Activated T-cell treated with anti-CD3 and anti-CD28 coated beads, Interleukin-2, amount 50 U/mL, for 48 hours (primary cell): Measurements from ENCODE around the gene IL9.
A peak's percentile ranks its signal among the peaks of the same experiment; 100 is the strongest.

Source experiments
- DNase-seq, 2 experiments: peaks; one replicate each; pipeline ENCODE4 v3.0.0-alpha.2; 2020

The IL9 gene

DNA sequence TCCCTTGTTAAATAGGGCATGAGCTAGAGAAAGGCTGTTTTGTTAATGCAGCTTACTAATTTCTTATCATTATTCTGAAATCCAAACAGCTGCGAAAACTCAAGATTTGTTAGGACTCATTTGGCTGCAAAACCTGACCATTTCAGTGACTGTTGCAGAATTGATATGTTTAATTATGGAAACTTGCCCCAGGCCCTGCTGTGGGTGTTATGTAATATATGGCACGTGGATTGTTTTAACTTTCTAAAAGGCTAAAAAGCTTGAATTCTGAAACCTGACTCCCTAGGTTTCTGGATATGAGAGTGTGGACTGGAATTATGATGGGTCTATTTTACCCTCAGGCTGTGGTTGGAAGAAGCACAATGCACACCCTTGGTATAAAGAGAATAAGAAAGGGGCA is 4.4 kb downstream of the IL9 start:
- DNase-seq = no peak

DNA sequence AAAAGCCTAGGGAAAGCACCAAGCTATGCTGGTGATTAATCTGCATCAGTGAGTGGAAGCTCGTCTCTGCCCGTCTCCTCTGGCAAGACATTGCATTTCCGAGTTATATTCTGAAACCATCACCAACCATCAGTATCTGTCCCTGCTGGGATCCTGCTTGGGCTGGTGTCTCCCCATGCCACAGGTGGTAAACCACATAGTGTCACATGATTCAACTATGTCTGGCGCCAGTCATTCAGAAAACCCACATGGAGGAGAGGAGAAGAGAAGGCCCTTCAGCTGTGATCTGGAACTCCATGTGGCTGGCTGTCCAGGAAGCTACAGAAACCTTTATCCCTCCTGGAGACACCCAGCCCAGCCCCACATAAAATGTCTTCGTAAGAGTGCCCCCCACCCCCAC is 4.8 kb downstream of the IL9 start:
- peak; percentile 67 to 72 for DNase-seq

DNA sequence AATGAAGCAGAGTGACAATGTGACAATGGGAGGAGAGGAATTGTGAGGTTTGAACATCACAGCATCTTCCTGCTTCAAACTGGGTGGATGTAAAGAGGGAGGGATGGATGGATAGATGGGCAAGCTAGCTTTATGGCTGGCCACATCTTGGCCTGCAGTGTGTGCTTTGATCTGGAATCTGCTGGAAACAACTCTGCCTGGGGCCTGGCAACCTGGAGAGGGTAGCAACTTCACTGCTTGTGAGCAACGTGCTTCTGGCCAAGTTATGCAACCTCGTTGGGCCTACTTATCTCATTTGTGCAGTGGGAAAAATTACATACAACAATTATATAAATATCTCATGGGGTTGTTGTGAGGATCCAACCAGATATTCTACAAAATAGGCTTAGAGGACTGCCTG is 5.3 kb downstream of the IL9 start:
- no peak for DNase-seq

DNA sequence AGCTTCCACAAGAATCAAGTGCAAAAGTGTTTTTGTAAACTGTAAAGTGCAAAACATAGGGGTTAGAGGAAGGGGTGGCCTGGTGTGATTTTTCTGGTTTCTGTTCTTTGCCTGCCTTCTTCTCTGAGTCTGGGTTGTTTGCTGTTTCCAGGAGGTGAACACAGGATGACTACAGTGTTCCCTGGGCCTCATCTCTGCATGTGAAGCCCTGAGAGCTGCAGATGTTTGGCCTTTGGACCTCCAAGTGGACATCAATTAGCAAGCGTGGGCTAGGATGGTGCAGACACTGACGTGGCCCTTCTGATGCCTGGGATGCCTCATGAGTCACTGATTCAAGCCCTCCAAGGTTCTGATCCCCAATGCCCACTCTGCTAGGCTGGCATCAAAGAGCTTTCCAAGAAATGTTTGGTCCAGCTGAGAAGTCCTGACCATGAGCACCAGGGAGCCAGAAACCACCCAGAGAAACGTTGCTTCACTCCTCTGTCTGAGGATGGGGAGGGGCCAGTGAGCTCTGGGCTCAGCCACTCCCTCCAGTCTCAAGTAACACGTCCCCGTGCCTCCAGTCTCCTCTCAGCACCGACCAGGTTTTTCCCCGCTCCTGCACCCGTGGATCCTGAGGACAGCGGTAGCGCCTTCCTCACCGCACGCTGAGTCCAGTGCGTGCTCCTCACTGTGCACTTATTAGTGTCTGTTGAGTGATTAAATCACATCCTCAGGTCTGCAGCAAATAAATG is 7.6 kb downstream of the IL9 start:
- no peak for DNase-seq

DNA sequence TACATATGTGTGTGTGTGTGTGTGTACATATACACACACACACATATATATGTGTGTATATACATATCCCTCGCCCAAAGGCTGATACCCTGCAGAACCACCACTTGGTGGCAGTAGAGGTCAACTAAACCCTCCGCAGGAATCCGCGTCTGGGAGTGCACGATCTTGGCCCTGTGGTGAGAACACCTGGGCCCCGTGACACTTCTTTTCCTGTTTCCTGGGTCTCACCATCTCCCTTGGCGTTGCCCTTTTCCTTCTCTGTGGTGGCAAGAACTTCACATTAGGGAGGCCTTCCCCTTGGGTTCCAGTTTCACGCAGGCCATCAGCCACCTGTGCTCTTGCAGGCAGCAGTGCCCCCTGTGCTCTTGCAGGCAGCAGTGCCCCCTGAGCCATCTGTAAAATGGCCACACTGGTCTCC is 8.2 kb downstream of the IL9 start:
- DNase-seq = peak; percentile 68 to 76

DNA sequence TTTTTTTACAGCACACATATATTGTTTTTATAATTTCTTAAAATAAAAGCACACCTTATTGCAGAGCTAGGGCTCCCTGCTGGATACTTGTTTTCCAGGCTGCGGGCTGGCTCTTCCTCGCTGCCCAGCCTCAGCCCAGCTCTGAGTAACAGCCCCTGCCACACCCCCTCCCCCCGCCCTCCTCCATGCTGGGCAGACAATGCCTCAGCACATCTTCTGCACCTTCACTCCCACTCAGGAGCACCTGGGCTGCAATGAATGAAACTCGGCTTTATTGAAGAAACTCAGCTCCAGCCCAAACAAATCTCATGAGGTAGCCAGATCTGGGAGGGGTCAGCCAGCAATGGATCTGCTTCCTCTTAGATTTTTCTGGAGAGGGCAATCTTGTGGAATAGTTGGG is 9.5 kb downstream of the IL9 start:
- no peak for DNase-seq

DNA sequence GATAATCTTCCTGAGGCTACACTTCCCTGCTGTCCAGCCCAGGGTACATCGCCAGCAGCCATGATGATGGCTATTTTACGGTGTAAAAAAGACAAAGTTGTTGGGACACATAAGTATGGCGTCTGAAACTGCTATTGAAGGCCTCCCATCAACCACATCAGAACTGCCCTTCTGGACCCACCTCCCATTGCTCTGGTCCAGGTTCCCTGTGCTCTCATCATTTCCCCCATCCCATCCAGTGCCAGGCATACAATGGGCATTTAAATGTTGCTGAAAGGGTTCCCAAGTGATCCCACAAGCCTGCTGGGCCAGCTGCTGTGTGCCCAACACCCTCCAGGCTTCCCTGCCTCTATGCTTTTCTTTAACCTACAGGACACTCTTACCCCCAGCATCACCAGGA is 10.6 kb downstream of the IL9 start:
- no peak for DNase-seq

DNA sequence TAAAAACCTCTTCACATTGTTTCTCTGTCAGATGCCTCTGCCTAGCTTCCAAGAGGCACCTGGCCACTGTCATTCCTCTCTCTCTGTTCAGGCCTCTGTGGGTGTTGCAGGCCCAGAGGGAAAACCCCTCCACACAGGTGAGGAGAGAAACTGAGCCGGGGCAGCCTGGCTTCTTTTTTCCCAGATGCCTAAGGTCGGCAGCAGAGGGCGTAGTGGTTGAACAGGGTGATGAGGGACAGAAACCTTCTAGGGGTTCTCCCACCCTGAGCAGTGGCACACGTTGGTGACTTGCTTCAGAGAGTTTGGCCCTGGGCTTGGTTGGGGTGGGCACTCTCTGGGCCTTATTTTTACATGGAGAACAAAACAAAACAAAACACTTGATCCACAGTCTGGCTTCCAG is 12.2 kb downstream of the IL9 start:
- DNase-seq = peak in 1 of 2 experiments; percentile 24

DNA sequence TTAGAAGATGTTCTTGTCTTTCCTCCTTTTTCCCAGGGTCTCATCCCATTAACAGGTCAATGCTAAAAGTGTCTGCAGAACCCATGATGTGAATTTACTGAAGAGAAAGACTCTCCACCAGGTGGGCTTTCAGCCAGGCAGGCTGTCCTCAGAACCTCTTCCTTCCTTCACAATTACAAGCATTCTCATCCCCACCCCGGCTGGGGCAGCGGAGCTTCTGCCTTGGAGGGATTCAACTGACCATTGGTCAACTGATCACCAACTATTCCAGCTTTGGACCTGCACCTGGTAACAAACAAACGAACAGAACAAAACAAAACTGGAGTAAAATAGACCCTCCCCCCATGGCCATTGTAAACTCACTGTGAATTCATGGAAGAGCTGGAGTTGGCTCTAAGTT is 12.6 kb downstream of the IL9 start:
- no peak for DNase-seq

DNA sequence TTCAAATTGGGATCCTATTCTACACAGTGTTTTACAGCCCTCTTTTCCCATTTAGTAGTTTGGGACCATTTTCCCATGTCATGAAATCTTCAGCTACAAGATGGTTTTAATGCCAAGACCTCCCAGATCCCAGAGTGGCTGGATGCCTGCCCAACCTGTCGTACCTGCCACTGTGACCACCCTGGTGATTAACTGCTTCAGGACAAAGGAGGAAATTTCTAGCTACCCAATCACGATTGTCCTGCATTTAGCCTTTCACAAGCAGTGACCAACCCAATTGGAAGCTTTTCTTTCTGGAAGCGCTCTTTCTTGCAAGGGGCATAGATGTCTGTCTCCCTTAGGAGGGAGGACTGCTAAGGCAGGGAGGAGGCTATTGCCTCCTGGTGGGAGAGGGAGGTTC is 13.8 kb downstream of the IL9 start:
- no peak for DNase-seq

DNA sequence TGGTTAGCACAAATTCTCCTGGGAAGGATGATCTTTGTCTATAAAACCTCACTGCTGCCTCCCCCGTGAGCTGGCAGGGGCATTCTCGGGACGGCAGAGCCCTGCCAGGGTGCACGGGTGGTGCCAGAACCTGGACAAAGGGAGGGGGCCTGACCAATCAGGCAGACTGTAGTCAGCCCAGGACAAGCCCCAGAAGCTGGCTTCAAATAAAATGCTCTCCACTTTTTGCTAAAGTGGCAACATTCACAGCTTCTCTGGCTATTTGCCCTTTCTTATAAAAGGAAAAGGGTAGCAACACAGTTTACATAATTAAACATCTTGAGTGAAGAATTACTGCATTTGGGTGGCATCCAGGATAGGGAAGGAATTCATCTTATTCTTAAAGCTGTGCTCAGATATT is 14.4 kb downstream of the IL9 start:
- DNase-seq = no peak

DNA sequence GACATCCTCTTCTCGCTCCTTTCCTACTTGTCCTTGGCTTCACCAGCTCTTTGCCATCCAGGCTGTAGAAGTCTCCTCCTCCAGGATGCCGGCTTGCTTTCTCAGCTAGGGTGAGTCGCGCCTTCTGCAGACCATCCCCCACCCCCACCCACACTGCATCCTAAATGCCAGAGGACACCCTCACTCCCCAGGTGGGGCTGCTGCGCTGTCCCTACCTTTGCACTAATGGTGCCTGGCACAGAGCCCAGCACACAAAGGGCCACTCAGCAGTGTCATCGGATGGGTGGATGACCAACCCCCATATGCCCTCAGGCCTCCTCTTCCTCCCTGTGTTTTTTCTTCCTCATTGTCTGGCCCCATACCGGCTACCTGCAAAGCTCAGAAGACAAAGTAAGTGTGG is 14.8 kb downstream of the IL9 start:
- DNase-seq = no peak

DNA sequence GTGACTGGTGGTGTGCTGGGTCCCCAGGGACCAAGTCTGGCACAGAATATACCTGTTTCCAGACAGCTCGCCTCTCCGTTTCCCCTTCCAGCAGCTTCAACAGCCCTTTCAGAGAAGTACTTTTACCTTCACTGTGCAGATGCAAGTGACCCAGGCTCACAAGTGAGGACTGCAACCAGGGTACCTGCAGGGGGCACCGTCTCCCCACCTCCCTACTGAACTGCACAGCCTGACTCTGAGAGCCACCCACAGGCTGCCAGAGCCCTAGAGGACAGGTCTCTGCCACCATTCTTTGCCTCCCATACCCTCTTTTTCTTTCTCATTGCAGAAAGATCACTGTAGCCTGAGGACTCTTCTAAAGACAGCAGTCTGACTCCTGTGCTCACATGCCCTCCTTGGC is 15.4 kb downstream of the IL9 start:
- peak in 1 of 2 experiments; percentile 37 for DNase-seq

DNA sequence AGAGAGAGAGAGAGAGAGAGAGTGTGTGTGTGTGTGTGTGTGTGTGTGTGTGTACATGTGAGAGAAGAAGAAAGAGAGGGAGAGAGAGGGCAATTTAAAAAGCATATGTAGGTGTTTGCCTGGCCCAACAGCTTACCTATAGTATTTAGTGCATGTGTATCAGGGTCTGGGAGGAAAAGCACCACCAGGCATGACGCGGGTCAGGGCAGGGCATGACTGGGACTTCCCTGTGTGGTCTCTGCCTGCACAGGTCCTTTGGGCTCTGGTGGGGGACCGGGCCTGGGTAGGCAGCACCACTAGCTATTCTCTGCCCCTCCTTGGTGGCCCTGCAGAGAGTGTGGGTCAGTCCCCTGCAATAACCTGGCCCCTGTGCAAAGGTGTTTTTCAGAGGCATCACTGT is 16.1 kb downstream of the IL9 start:
- DNase-seq = no peak

DNA sequence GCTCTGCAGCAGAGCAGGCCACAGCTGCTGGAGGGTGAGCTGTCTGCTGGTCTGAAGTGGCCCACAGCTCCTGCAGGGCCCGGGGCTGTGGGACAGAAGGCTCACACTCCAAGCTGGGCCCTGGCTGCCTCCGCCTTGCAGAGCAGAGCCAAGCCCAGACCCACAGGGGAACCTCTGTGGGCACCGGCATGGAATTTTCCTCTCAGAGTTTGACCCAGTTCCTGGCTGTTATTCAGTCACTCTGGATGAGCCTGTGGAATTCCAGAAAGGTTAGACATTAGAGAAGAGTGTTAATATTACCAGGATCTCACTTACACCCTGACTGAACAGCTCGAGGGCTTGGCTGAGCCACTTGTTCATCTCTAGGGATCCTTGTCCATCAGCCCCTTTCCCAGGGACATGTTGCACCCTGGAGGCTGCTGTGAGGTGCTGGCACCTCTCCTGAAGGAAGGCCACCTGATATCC is 17.5 kb downstream of the IL9 start:
- no peak for DNase-seq

DNA sequence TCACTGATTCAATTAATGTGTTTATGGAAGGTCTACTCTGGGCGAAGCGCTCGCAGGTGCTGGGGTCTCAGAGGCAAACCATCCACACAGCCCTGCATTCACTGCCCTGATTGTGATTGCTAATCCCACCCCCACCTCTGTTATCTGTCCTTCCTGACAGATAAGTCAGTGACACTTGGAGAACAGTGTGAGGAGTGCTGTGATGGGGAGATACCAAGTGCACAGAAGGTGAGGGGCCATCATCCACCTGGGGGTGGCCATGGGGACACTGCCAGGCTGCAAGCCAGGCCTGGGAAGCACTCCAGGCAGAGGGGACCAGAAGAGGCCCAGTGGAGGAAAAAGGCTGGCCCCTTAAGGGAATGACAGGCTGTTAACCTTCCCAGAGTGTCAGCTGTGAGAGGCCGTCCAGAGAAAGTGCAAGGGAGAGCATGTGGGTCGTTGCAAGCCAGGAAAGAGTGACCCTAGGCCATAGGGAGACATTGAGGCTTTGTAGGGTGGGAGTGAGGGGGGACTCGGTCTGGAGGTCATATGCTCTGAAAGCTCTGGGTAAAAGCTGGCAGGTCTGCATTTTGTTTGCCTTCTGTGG is 18.0 kb downstream of the IL9 start:
- DNase-seq = no peak

DNA sequence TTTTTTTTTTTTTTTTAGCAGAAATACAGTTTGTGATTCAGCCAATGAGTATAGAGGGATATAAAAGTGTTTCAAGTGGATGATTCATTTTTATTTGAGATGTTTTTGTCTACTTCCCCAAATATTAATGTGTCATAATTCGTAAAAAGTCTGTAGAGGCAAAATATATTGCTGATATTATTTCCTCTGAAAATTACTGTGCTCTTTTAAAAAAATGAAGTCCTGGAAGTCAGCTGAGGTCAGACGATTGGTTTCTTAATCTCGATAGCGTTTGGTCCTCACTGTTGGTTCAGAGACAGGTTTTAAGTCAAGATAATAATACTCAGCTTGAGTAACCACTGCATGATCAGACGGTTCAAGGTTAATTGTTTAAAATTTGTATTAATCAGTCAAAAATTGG is 19.5 kb downstream of the IL9 start:
- DNase-seq = no peak

DNA sequence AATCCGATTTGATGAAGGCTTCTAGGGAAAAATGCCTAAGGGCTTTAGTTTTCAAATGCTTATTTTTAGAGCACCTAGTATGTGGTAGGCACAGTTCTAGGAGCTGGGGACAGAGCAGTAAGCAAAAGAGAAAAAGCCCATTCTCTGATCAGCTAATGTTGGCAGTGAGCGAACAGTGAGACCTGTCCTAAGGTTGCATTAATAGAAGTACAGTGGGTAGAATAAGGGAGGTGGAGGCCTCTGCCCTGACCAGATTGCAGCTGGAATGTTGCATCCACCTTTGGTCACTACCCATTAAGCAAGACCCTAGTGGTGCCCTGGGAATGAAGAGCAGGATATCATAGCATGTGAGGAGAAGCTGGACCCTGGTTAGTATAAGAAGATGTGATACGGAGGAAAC is 20.1 kb downstream of the IL9 start:
- DNase-seq = no peak

DNA sequence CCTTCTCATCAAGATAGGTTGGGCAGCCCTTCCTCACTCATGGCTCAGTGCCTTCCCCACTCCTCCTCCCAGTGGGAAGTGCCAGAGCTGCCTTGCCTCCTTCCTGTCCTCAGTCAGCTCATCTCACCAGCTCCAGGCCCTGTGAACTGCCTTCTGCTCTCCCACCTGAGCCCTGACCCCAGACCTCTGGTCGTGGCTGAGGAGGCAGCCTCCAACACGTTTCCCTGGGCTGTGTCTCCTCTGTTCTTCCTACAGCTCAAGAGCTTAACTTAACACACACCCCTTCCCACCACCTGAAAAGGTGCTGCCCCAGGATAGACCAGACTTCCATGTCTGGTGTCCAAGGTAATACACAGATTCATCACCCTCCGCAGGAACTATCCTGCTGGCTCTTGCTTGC is 21.2 kb downstream of the IL9 start:
- DNase-seq = no peak

DNA sequence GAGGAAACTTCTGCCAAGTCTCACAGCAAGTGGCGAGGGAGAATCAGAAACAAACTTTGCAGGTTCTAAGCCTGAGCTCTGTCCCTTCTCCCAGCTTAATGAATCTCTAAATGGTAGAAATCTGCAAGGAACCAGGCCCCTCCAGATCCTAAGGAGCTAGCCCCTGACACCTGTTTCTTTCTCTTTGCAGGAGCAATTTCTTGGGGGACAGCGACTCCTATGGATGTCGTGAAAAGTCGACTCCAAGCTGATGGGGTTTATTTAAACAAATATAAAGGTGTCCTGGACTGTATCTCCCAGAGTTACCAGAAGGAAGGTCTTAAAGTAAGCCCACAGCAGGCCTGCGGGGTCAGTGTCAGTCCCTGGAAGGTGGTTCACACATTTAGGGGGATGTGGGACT is 21.8 kb downstream of the IL9 start:
- no peak for DNase-seq

DNA sequence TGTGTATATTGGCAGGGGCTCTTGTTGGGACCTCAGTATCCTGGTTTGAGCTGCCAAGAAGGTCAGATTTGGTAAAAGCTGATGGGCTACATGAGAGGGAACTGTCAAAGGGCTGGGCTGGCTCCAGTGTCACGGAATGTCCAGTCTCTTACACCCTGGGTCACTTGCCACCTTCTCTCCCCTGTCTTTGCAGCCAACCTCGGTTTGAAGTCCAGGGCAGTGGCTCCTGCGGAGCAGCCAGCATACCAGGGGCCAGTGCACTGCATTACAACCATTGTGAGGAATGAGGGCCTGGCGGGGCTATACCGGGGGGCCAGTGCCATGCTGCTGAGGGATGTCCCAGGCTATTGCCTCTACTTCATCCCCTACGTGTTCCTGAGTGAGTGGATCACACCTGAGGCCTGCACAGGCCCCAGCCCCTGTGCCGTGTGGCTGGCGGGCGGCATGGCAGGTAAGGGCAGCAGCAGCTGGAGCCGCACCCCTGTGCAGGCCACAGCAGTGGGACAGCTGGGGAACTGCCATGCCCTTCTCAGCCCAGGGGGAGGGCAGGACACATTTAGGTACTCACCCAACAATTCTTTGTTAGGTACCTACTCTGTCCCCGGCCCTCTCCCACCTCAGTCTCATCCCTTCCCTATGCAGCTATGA is 24.2 kb downstream of the IL9 start:
- DNase-seq = no peak

DNA sequence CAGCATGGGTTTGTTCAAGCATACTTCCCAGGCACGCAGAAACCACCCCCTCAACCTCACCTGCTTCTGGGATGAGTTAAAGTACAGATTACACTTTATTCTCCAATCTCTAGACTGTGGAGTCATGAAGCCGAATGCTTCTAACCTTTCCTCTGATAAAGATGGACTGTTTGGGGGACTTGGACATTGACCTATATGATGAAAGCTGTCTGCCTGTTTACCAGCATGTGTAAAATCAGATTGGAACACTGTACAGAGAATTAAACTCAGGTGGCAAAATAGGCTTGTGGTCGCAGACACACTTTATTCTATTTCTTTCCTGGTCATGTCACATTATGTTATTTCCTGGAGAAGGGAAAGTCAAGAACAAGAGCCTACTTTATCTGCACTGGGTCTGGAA is 25.7 kb downstream of the IL9 start:
- no peak for DNase-seq

DNA sequence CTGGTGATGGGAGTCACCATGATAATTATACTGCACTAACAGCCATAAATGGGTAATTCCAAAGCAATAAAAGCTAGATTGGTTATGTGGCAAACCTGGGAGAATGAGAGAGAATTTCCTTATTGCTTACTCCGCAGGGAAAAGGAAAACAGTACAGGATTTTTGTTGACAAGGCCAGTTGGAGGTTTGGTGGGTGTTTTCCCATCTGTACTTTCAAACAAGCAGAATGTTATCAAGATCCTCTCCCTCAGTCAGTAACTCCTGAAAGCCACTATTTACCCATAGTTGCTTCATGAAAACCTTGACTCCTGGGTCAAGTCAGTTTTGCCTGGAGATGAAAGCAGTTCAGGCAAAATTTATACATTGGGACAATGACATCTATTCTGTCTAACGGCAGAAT is 26.4 kb downstream of the IL9 start:
- DNase-seq = no peak

DNA sequence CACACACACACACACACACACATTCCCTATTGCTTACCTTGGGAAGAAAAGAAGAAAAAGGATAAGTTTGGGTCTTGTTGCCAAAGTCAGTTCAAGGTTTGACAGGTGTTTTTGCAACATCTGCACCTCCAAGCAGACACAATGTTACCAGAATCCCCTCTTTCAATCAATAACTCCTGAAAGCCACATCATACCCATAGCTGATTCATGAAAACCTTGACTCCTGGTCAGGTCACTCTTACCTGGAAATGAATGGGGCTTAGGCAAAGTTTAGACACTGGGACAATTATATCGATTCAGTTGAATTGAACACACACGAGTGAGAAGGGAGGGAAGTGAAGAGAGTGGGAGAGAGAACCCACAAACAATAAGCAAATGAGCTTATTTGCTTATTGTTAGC is 27.0 kb downstream of the IL9 start:
- DNase-seq = no peak

DNA sequence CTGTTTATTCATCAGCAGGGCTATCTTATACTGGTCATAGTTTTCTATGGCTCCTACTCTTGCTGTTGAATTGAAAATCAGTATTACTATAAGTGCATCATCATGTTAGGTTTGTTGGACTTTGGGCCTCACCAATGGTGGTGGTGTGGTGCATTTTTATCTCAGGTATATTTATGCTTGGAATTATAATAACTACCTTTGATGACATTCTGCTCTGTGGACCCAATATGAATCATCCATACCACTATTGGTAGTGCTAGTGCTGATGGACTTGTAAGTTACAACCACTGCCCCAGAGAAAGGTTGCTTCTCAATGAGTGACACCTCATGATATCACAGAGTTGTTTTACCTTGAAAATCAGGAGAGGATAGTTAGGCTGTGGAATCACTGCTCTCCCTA is 28.0 kb downstream of the IL9 start:
- no peak for DNase-seq
